ENCODE data around the gene NFKBIE. TPM values are rescaled to one million over a fixed set of nuclear protein-coding genes. Genes with fewer than 3 reads are reported as not detected.
A peak's percentile ranks its signal among the peaks of the same experiment; 100 is the strongest.

The NFKBIE gene
- total and polyA plus RNA-seq, 2 experiments from 2014 or later = 14.6 to 25.9 TPM

GRCh38 chr6:44232676-44233566, 32.4 kb downstream of the NFKBIE start:
- Mint-ChIP-seq H3K36me3 (ENCODE audit: low read depth) (peaks cover 80% of the 10 kb centered on the region), H3K27ac (peak overlapping the region; percentile 57)
- H3K36me3 ChIP-seq (ENCODE audit: insufficient read depth) = peaks cover 4% of the 10 kb centered on the region; the same call in 1 of the 2 replicates

More at GRCh38 chr6:44232676-44233566, 32.4 kb downstream of the NFKBIE start:
- no peak for TF ChIP-seq POLR2AphosphoS5 (IDR thresholded peaks at IDR 0.05; ENCODE audit: low read depth)
- no peak for TF ChIP-seq ZNF462 (CRISPR knock-in tag; IDR thresholded peaks at IDR 0.05)
- no peak for TF ChIP-seq CTCF (conservative IDR thresholded peaks at IDR 0.05; ENCODE audit: low read depth in 2 of 2)
- no peak for TF ChIP-seq ETS1 (IDR thresholded peaks at IDR 0.05)
- TF ChIP-seq EZH2phosphoT487 (IDR thresholded peaks at IDR 0.05; ENCODE audit: unreplicated experiment) = no peak
- TF ChIP-seq, protein P1, sequence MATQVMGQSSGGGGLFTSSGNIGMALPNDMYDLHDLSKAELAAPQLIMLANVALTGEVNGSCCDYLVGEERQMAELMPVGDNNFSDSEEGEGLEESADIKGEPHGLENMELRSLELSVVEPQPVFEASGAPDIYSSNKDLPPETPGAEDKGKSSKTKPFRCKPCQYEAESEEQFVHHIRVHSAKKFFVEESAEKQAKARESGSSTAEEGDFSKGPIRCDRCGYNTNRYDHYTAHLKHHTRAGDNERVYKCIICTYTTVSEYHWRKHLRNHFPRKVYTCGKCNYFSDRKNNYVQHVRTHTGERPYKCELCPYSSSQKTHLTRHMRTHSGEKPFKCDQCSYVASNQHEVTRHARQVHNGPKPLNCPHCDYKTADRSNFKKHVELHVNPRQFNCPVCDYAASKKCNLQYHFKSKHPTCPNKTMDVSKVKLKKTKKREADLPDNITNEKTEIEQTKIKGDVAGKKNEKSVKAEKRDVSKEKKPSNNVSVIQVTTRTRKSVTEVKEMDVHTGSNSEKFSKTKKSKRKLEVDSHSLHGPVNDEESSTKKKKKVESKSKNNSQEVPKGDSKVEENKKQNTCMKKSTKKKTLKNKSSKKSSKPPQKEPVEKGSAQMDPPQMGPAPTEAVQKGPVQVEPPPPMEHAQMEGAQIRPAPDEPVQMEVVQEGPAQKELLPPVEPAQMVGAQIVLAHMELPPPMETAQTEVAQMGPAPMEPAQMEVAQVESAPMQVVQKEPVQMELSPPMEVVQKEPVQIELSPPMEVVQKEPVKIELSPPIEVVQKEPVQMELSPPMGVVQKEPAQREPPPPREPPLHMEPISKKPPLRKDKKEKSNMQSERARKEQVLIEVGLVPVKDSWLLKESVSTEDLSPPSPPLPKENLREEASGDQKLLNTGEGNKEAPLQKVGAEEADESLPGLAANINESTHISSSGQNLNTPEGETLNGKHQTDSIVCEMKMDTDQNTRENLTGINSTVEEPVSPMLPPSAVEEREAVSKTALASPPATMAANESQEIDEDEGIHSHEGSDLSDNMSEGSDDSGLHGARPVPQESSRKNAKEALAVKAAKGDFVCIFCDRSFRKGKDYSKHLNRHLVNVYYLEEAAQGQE (IDR thresholded peaks at IDR 0.05; ENCODE audit: unreplicated experiment) = no peak
- no peak for TF ChIP-seq STAT1 (IDR thresholded peaks at IDR 0.05; ENCODE audit: unreplicated experiment)
- TF ChIP-seq ZNF114 (CRISPR knock-in tag; IDR thresholded peaks at IDR 0.05) = no peak
- TF ChIP-seq CREB1 (CRISPR knock-in tag; IDR thresholded peaks at IDR 0.05; ENCODE audit: low read depth) = no peak
- TF ChIP-seq NANOG (IDR thresholded peaks at IDR 0.05; ENCODE audit: borderline replicate concordance) = no peak
- no peak for TF ChIP-seq ZNF331 (CRISPR knock-in tag; IDR thresholded peaks at IDR 0.05; ENCODE audit: low read depth)
- TF ChIP-seq JUNB (IDR thresholded peaks at IDR 0.05; ENCODE audit: unreplicated experiment) = no peak
- TF ChIP-seq EZH2 (IDR thresholded peaks at IDR 0.05; ENCODE audit: low read depth, unreplicated experiment) = no peak
- Histone ChIP-seq H3K27ac (ENCODE audit: low read depth) (no peak overlapping the region), H2AFZ (no peak overlapping the region), H3K4me1 (ENCODE audit: insufficient read depth) (peaks cover 12% of the 10 kb centered on the region; the same call in 1 of the 2 replicates), H3K9me2 (ENCODE audit: insufficient read depth) (no peaks in the 10 kb centered on the region), H3K4me3 (no peak overlapping the region), H3K4me2 (no peak overlapping the region), H3K79me2 (replicated peaks; ENCODE audit: insufficient read depth) (0 out of 2 replicates have a peak, but pooled peaks cover 3% of the 10 kb centered on the region), H4K20me1 (replicated peaks; ENCODE audit: insufficient read depth) (peaks cover 11% of the 10 kb centered on the region), H3F3A (replicated peaks; ENCODE audit: low read depth) (peaks cover 27% of the 10 kb centered on the region), H3K27me3 (ENCODE audit: insufficient read depth) (no peaks in the 10 kb centered on the region)
- Mint-ChIP-seq H3K27me3 (ENCODE audit: insufficient read depth, low read depth, poor library complexity) (peaks cover 24% of the 10 kb centered on the region), H3K4me1 (peaks cover 49% of the 10 kb centered on the region), H3K4me3 (no peak overlapping the region; the same call in 2 of the 3 replicates), H3K9me3 (no peaks in the 10 kb centered on the region; the same call in 2 of the 3 replicates)
- no peak for DNase-seq (ENCODE audit: low spot score)
- no peak for ATAC-seq

Data from GM23338 (cell line).